Endothelial cell of umbilical vein (primary cell): ENCODE measurements around the gene RALGPS1. TPM values are rescaled to one million over a fixed set of nuclear protein-coding genes. Genes with fewer than 3 reads are reported as not detected.

Source experiments
- BruUV-seq: library from RNA; stranded (reverse); fragments of 400-500 nt; replicated peaks from 2 replicates; lab custom pipeline; 2021; lab: Mats Ljungman, UMichigan
- CTCF ChIA-PET: fragments of 300-600, 350-600 bp; sonication (Branson Sonifier 250); formaldehyde crosslinking; loops from one replicate; lab custom pipeline; 2021; ENCODE audit warnings: antibody characterized with exemption, inconsistent platforms; lab: Charles Lee
- POLR2A ChIA-PET: fragments of 300-600, 350-600 bp; sonication (Branson Sonifier 250); formaldehyde crosslinking; loops from one replicate; lab custom pipeline; 2021; ENCODE audit warnings: antibody characterized with exemption, inconsistent platforms; lab: Charles Lee
- DNase-seq: peaks from one replicate; pipeline ENCODE4 v3.0.0-alpha.2; 2011; ENCODE audit warnings: low read depth, low spot score
- FAIRE-seq: peaks from 2 replicates; lab custom pipeline; 2011; peaks lifted over from hg19 to GRCh38; lab: Jason Lieb, UNC
- H2AFZ ChIP-seq: 2 replicates; pipeline ENCODE4 v1.6.0; 2012; ENCODE audit warnings: low read depth, low read length, control low read depth, inconsistent platforms
- H3K27ac ChIP-seq: 2 replicates; pipeline ENCODE4 v1.5.1; 2011; ENCODE audit warnings: low read depth, mild to moderate bottlenecking, control low read depth, low read length, moderate library complexity; ENCODE audit not compliant: insufficient read depth
- H3K27me3 ChIP-seq, 2 experiments: 2 replicates each; pipeline versions ENCODE4 v1.6.0 to v1.6.1; 2011; ENCODE audit warnings: low read length in 2 of 2, mixed read lengths in 1 of 2; ENCODE audit not compliant: control insufficient read depth in 2 of 2, insufficient read depth in 2 of 2
- H3K36me3 ChIP-seq, 2 experiments: 2 replicates in 1 of 2; 3 replicates in 1 of 2; pipeline ENCODE4 v1.5.1; 2011; ENCODE audit warnings: low read length in 2 of 2, mild to moderate bottlenecking in 1 of 2, moderate library complexity in 1 of 2; ENCODE audit not compliant: control insufficient read depth in 2 of 2, insufficient read depth in 2 of 2; ENCODE audit errors: extremely low read depth in 1 of 2
- H3K4me1 ChIP-seq: 3 replicates; pipeline ENCODE4 v1.5.1; 2011; ENCODE audit warnings: mild to moderate bottlenecking, low read length; ENCODE audit not compliant: control insufficient read depth, insufficient read depth; ENCODE audit errors: extremely low read depth
- H3K4me2 ChIP-seq: 2 replicates; pipeline ENCODE4 v1.6.1; 2011; ENCODE audit warnings: low read length, control low read depth, mixed read lengths; ENCODE audit not compliant: insufficient read depth
- H3K4me3 ChIP-seq, 3 experiments: fragments of 200-600 bp in 1 of 3; sonication (generic), shearing (Covaris generic) in 1 of 3; replicated peaks in 1 of 3; 2 replicates each; pipeline ENCODE4 v1.5.1; 2011 to 2016; ENCODE audit warnings: control low read depth in 3 of 3, low read length in 3 of 3, mild to moderate bottlenecking in 2 of 3, inconsistent platforms in 1 of 3, low read depth in 1 of 3, moderate library complexity in 1 of 3; ENCODE audit not compliant: insufficient read depth in 1 of 3
- H3K79me2 ChIP-seq: 2 replicates; pipeline ENCODE4 v1.6.0; 2012; ENCODE audit warnings: low read length, inconsistent platforms; ENCODE audit not compliant: control insufficient read depth, insufficient read depth
- H3K9ac ChIP-seq: replicated peaks from 2 replicates; pipeline ENCODE3; 2011; ENCODE audit warnings: low read length, control low read depth; ENCODE audit not compliant: insufficient read depth; ENCODE audit errors: extremely low read depth
- H3K9me1 ChIP-seq: replicated peaks from 3 replicates; pipeline ENCODE4 v1.6.0; 2011; ENCODE audit warnings: mild to moderate bottlenecking, low read length; ENCODE audit not compliant: control insufficient read depth, insufficient read depth; ENCODE audit errors: extremely low read depth
- H3K9me3 ChIP-seq: replicated peaks from 2 replicates; pipeline ENCODE4 v1.5.1; 2012; ENCODE audit warnings: low read length, inconsistent platforms; ENCODE audit not compliant: control insufficient read depth, insufficient read depth
- H4K20me1 ChIP-seq: replicated peaks from 2 replicates; pipeline ENCODE3; 2011; ENCODE audit warnings: mild to moderate bottlenecking, low read length; ENCODE audit not compliant: control insufficient read depth, insufficient read depth; ENCODE audit errors: extremely low read depth
- CTCF ChIP-seq, 2 donors: IDR thresholded peaks; 1 replicate in 1 of 2; 2 replicates in 1 of 2; pipeline ENCODE4 v1.5.1; 2011; ENCODE audit warnings: low read length in 2 of 2, mild to moderate bottlenecking in 2 of 2, moderate library complexity in 2 of 2, control low read depth in 1 of 2, inconsistent platforms in 1 of 2, low read depth in 1 of 2; ENCODE audit not compliant: insufficient read depth in 1 of 2; ENCODE audit errors: extremely low read depth in 1 of 2
- EZH2 ChIP-seq: IDR thresholded peaks from 2 replicates; pipeline ENCODE4 v1.6.1; 2012; ENCODE audit warnings: borderline replicate concordance, low read depth, mild to moderate bottlenecking, moderate library complexity, low read length, inconsistent platforms; ENCODE audit not compliant: severe bottlenecking
- FOS ChIP-seq: IDR thresholded peaks from 2 replicates; pipeline ENCODE4 v1.6.1; 2011; ENCODE audit warnings: mild to moderate bottlenecking, low read length, moderate library complexity, borderline replicate concordance; ENCODE audit not compliant: insufficient read depth
- GATA2 ChIP-seq: IDR thresholded peaks from 2 replicates; pipeline ENCODE4 v1.7.0; 2011; ENCODE audit warnings: low read depth, mild to moderate bottlenecking, moderate library complexity, mixed read lengths, low read length; ENCODE audit not compliant: insufficient read length, insufficient read depth
- JUN ChIP-seq: IDR thresholded peaks from 2 replicates; pipeline ENCODE4 v1.6.1; 2011; ENCODE audit warnings: borderline replicate concordance, low read depth; ENCODE audit not compliant: insufficient read length, insufficient read depth
- MYC ChIP-seq: IDR thresholded peaks from one replicate; pipeline ENCODE4 v1.6.1; 2011; ENCODE audit warnings: mild to moderate bottlenecking, low read depth, low read length
- POLR2A ChIP-seq: IDR thresholded peaks from 2 replicates; pipeline ENCODE4 v1.6.1; 2012; ENCODE audit warnings: low read depth, mild to moderate bottlenecking, control low read depth, low read length
- POLR2AphosphoS5 ChIP-seq: IDR thresholded peaks from 2 replicates; pipeline ENCODE4 v1.6.1; 2012; ENCODE audit warnings: low read depth, mild to moderate bottlenecking, control low read depth, low read length, moderate library complexity; ENCODE audit not compliant: insufficient read depth
- dilution Hi-C: fragments of 300-500 bp; cut with MboI; formaldehyde crosslinking; loops from one replicate; pipeline ENCODE4 v1.15.0; 2019; ENCODE audit warnings: low sequenced_read_pairs; ENCODE audit not compliant: extremely low pct_ligation_motif_present
- intact Hi-C: fragments of 100-400 bp; cut with micrococcal nuclease; formaldehyde crosslinking; loops from one replicate; pipeline ENCODE4 v1.10.0; 2022
- polyA plus RNA-seq, 4 experiments: library from polyadenylated mRNA; depleted of rRNA in 3 of 4; stranded (reverse) in 3 of 4; unstranded in 1 of 4; fragments of >200 nt; gene quantifications; 2 replicates each; pipeline versions ENCODE4 v1.2.1 to v1.2.3, GENCODE V29; 2011 to 2012; ENCODE audit warnings: missing spikeins in 1 of 4
- total RNA-seq: library from RNA; stranded (reverse); gene quantifications from 2 replicates; pipeline ENCODE4 v1.2.3, GENCODE V29; 2021
- TF ChIP-seq, protein P1 (sequence below): IDR thresholded peaks from 2 replicates; pipeline ENCODE4 v1.6.1; 2011; ENCODE audit not compliant: insufficient read depth, insufficient read length

RALGPS1 gene
- total and polyA plus RNA-seq, 2 donors (not counting 3 experiments of a cell fraction or from before 2014, with no cell fraction given) = 3.8 to 5.5 TPM

- no peak overlapping the region for H3K4me2 ChIP-seq
- no peaks in the 10 kb centered on the region for H3K36me3 ChIP-seq
- no peak overlapping the region for H3K4me3 ChIP-seq
- intact Hi-C loops (no loop called here), dilution Hi-C loops (no loop called here)
- ChIA-PET CTCF (no interaction called here), POLR2A (no interaction called here)
- H3K27me3 ChIP-seq = no peaks in the 10 kb centered on the region
- no peak for TF ChIP-seq EZH2
- no peak overlapping the region for H2AFZ ChIP-seq
- H3K9ac ChIP-seq = no peak overlapping the region
- no TSS peak for BruUV-seq
- H3K27ac ChIP-seq = no peak overlapping the region
- H3K4me1 ChIP-seq = no peaks in the 10 kb centered on the region
- H3K9me3 ChIP-seq = no peaks in the 10 kb centered on the region
- no peaks in the 10 kb centered on the region for H3K9me1 ChIP-seq
- DNase-seq = no peak
- H4K20me1 ChIP-seq = no peaks in the 10 kb centered on the region
- no peaks in the 10 kb centered on the region for H3K79me2 ChIP-seq
- FAIRE-seq = no peak
Measured at GRCh38 chr9:127021664-127022363, 107.2 kb downstream of the RALGPS1 start.

- H3K27me3 ChIP-seq = no peaks in the 10 kb centered on the region
- H3K4me2 ChIP-seq = no peak overlapping the region
- DNase-seq = no peak
- no peak overlapping the region for H3K4me3 ChIP-seq
- no peaks in the 10 kb centered on the region for H3K79me2 ChIP-seq
- no peak overlapping the region for H3K9ac ChIP-seq
- ChIA-PET CTCF (interaction anchor here (1.2 to 1.4 kb wide), 2 partner anchors 10 to 24 kb away, joined by 3 read pairs; no protein-coding TSS in a partner anchor), POLR2A (no interaction called here)
- no peaks in the 10 kb centered on the region for H3K9me1 ChIP-seq
- intact Hi-C loops (no loop called here), dilution Hi-C loops (no loop called here)
- TF ChIP-seq FOS (no peak), EZH2 (no peak), JUN (no peak), POLR2AphosphoS5 (no peak), POLR2A (no peak), CTCF (IDR thresholded peaks at IDR 0.05; ENCODE audit: extremely low read depth in 1 of 2, insufficient read depth in 1 of 2, low read depth in 1 of 2, low read length in 2 of 2) (no peak), MYC (no peak), GATA2 (no peak)
- TF ChIP-seq, protein P1, sequence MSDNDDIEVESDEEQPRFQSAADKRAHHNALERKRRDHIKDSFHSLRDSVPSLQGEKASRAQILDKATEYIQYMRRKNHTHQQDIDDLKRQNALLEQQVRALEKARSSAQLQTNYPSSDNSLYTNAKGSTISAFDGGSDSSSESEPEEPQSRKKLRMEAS = no peak
- H3K4me1 ChIP-seq = no peaks in the 10 kb centered on the region
- no peaks in the 10 kb centered on the region for H3K36me3 ChIP-seq
- H3K27ac ChIP-seq = no peak overlapping the region
- no peaks in the 10 kb centered on the region for H3K9me3 ChIP-seq
- BruUV-seq = no TSS peak
- H4K20me1 ChIP-seq = no peaks in the 10 kb centered on the region
- no peak for FAIRE-seq
- H2AFZ ChIP-seq = no peak overlapping the region
Measured at GRCh38 chr9:127022913-127023660, 108.5 kb downstream of the RALGPS1 start.
